Prostate gland (tissue), 2 donors: ENCODE results near the gene PTPRK.

Experiments
- POLR2A ChIP-seq: fragments of 450-650 bp; IDR thresholded peaks from one replicate; pipeline ENCODE4 v1.6.1; 2016; ENCODE audit warnings: antibody characterized with exemption, mild to moderate bottlenecking
- POLR2AphosphoS5 ChIP-seq: sonication (generic); formaldehyde crosslinking; IDR thresholded peaks from one replicate; pipeline ENCODE4 v1.6.1; 2017; ENCODE audit warnings: antibody characterized with exemption
- TF ChIP-seq, protein P1 (sequence below), 4 experiments: fragments of 200-600 bp in 2 of 4; fragments of 450-650 bp in 2 of 4; sonication (generic) in 2 of 4; IDR thresholded peaks; 1 replicate in 3 of 4; 2 replicates in 1 of 4; pipeline ENCODE4 v1.5.1; 2016 to 2019; ENCODE audit warnings: antibody characterized with exemption in 4 of 4, mild to moderate bottlenecking in 2 of 4, moderate library complexity in 2 of 4

DNA sequence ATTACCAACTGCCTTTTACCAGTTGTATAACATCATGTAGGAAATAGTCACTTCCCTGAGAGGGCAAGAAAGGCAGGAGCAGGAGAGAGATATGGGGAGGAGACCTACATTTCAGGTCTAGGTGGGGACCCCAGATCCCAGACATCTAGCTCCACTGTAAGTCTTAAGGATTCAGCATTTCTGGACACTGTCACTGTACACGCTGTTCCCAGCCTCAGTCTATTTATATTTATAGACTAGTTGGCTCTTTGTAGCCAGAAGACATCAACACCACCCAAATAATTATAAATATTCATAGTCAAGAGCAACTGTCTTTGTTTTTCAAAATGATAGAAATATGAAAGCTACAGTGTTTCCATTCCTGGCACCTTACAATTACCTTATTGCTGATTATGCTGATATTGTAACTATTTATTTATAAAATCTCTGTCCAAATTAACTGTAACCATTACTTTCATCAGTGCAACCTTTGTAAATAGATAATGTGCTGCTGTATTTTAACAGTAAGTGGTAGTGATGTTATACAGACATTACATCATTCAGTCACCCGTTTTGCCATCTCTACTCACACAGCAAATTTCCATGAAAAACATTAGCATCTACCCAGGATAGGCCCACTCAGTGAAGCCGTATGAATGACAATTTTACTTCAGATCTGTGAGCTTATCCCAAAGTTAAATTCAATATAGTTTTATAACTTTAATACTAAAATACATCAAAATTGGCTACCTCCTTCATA lies 162.8 kb downstream of the PTPRK start:
- TF ChIP-seq, protein P1, sequence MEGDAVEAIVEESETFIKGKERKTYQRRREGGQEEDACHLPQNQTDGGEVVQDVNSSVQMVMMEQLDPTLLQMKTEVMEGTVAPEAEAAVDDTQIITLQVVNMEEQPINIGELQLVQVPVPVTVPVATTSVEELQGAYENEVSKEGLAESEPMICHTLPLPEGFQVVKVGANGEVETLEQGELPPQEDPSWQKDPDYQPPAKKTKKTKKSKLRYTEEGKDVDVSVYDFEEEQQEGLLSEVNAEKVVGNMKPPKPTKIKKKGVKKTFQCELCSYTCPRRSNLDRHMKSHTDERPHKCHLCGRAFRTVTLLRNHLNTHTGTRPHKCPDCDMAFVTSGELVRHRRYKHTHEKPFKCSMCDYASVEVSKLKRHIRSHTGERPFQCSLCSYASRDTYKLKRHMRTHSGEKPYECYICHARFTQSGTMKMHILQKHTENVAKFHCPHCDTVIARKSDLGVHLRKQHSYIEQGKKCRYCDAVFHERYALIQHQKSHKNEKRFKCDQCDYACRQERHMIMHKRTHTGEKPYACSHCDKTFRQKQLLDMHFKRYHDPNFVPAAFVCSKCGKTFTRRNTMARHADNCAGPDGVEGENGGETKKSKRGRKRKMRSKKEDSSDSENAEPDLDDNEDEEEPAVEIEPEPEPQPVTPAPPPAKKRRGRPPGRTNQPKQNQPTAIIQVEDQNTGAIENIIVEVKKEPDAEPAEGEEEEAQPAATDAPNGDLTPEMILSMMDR (IDR thresholded peaks at IDR 0.05): no peak
- TF ChIP-seq POLR2AphosphoS5 (no peak), POLR2A (no peak)
